ENCODE data around the gene RAD51D. TPM values are rescaled to one million over a fixed set of nuclear protein-coding genes. Genes with fewer than 3 reads are reported as not detected.

RAD51D gene
- 2.7 to 8.2 TPM (median 4.9 TPM) in 3 replicates for polyA plus RNA-seq
- 0.51 TPM for polyA plus RNA-seq (2011; ENCODE audit: low read depth)
- polyA plus RNA-seq (2011; cell fraction: cytosol; rRNA removed) = 2.4 and 2.6 TPM in 2 replicates
- polyA plus RNA-seq (2011; cell fraction: nucleus; rRNA removed) = 4.4 and 5.6 TPM in 2 replicates
- polyA plus RNA-seq (2012; ENCODE audit: low replicate concordance) = 0.86 and 5.6 TPM in 2 replicates
- polyA minus RNA-seq = 3.8 to 4.9 TPM (median 4.4 TPM) in 3 replicates
- 3.8 TPM for polyA minus RNA-seq (2011; cell fraction: cytosol; rRNA and poly(A)+ RNA removed)
- polyA minus RNA-seq (2011; cell fraction: nucleus; rRNA and poly(A)+ RNA removed) = 2.1 and 3.2 TPM in 2 replicates

GRCh38 chr17:35119370-35120165, at the start of gene RAD51D:
RAD51D (minus strand) TSS chr17:35119860; CDS start chr17:35119613, 247 bp downstream.
- Histone ChIP-seq H3K27ac (ENCODE audit: control insufficient read depth, insufficient read depth, low read length) (peak within 1 kb of the TSS; percentile 71), H3K27me3 (ENCODE audit: control insufficient read depth, extremely low read depth, insufficient read depth, low read length) (no peaks in the 10 kb centered on the region), H3K36me3 (ENCODE audit: control insufficient read depth in 2 of 2, extremely low read depth in 1 of 2, insufficient read depth in 2 of 2, low read length in 2 of 2) (peaks cover 0 to 3% of the 10 kb centered on the region in 2 experiments), H3K9me3 (ENCODE audit: control insufficient read depth, low read depth, low read length) (no peaks in the 10 kb centered on the region), H3K9ac (ENCODE audit: control insufficient read depth, extremely low read depth, insufficient read depth, low read length) (peak within 1 kb of the TSS; percentile 88), H3K4me1 (ENCODE audit: control insufficient read depth, extremely low read depth, insufficient read depth, low read length) (peaks cover 17% of the 10 kb centered on the region), H3K79me2 (ENCODE audit: control insufficient read depth, insufficient read depth, low read length) (peaks cover 2% of the 10 kb centered on the region), H3K4me2 (ENCODE audit: control insufficient read depth, extremely low read depth, insufficient read depth, low read depth, low read length) (peak within 1 kb of the TSS; percentile 94), H3K4me3 (ENCODE audit: control insufficient read depth in 2 of 3, extremely low read depth in 1 of 3, insufficient read depth in 2 of 3, low read depth in 1 of 3, low read length in 3 of 3) (peak within 1 kb of the TSS; percentile 58 to 78 (median 77)), H2AFZ (ENCODE audit: control insufficient read depth, low read length) (peak within 1 kb of the TSS; percentile 99), H4K20me1 (ENCODE audit: control insufficient read depth, extremely low read depth, insufficient read depth, low read length) (no peaks in the 10 kb centered on the region), H3K9me1 (ENCODE audit: control insufficient read depth, extremely low read depth, insufficient read depth, low read length) (no peaks in the 10 kb centered on the region)
- FAIRE-seq (no peak), DNase-seq (ENCODE audit: low read depth, low spot score) (no peak)
- peak; percentile 64 to 94 (median 85) for TF ChIP-seq CTCF (optimal IDR thresholded peaks at IDR 0.05 in 1 of 3, IDR thresholded peaks at IDR 0.05 in 1 of 3, conservative IDR thresholded peaks at IDR 0.05 in 1 of 3; ENCODE audit: extremely low read depth in 1 of 3, insufficient read depth in 2 of 3, low read length in 3 of 3)
- TF ChIP-seq EZH2 (IDR thresholded peaks at IDR 0.05; ENCODE audit: low read length) = no peak
- dilution Hi-C loops (cut with MboI; ENCODE audit: extremely low pct_ligation_motif_present, low sequenced_read_pairs) = no loop called here

- no peaks in the 10 kb centered on the region for H3K27me3 ChIP-seq (ENCODE audit: control insufficient read depth, extremely low read depth, insufficient read depth, low read length)
- H3K27ac ChIP-seq (ENCODE audit: control insufficient read depth, insufficient read depth, low read length) = no peak overlapping the region
- peaks cover 15% of the 10 kb centered on the region for H3K4me1 ChIP-seq (ENCODE audit: control insufficient read depth, extremely low read depth, insufficient read depth, low read length)
- dilution Hi-C loops (cut with MboI; ENCODE audit: extremely low pct_ligation_motif_present, low sequenced_read_pairs) = no loop called here
- TF ChIP-seq EZH2 (IDR thresholded peaks at IDR 0.05; ENCODE audit: low read length) = no peak
- no peaks in the 10 kb centered on the region for H3K36me3 ChIP-seq (ENCODE audit: control insufficient read depth in 2 of 2, extremely low read depth in 1 of 2, insufficient read depth in 2 of 2, low read length in 2 of 2)
- FAIRE-seq = no peak
- peak; percentile 32 for DNase-seq (ENCODE audit: low read depth, low spot score)
- H3K9me3 ChIP-seq (ENCODE audit: control insufficient read depth, low read depth, low read length) = no peaks in the 10 kb centered on the region
- no peaks in the 10 kb centered on the region for H4K20me1 ChIP-seq (ENCODE audit: control insufficient read depth, extremely low read depth, insufficient read depth, low read length)
- H3K4me3 ChIP-seq (ENCODE audit: control insufficient read depth in 2 of 3, extremely low read depth in 1 of 3, insufficient read depth in 2 of 3, low read depth in 1 of 3, low read length in 3 of 3) = no peak overlapping the region
- H3K9me1 ChIP-seq (ENCODE audit: control insufficient read depth, extremely low read depth, insufficient read depth, low read length) = no peaks in the 10 kb centered on the region
- H3K79me2 ChIP-seq (ENCODE audit: control insufficient read depth, insufficient read depth, low read length) = no peaks in the 10 kb centered on the region
- H2AFZ ChIP-seq (ENCODE audit: control insufficient read depth, low read length) = no peak overlapping the region
- H3K4me2 ChIP-seq (ENCODE audit: control insufficient read depth, extremely low read depth, insufficient read depth, low read depth, low read length) = no peak overlapping the region
- no peak overlapping the region for H3K9ac ChIP-seq (ENCODE audit: control insufficient read depth, extremely low read depth, insufficient read depth, low read length)
Measured at GRCh38 chr17:35167666-35168065, 48.0 kb upstream of the RAD51D start.

All from keratinocyte (primary cell).